HepG2 (cell line): Measurements from ENCODE around the gene FCHO2. TPM values are rescaled to one million over a fixed set of nuclear protein-coding genes. Genes with fewer than 3 reads are reported as not detected.

Source experiments
- ATAC-seq: fragments of 200-7000 bp; cut with Tn5 transposase; 3 replicates; pipeline ENCODE4 v1.9.1; 2020; ENCODE audit warnings: mild to moderate bottlenecking, moderate library complexity
- BruUV-seq: library from RNA; stranded (reverse); fragments of 400-500 nt; replicated peaks from 2 replicates; lab custom pipeline; 2021; lab: Mats Ljungman, UMichigan
- CTCF ChIA-PET: fragments of 300-600 bp; formaldehyde crosslinking; extraction: SDS; loops from one replicate; lab custom pipeline; 2021; ENCODE audit warnings: low total read pairs, inconsistent platforms, low intra/inter-chr PET ratio; lab: Yijun Ruan, JAX
- POLR2A ChIA-PET: fragments of 350-600 bp; sonication (Branson Sonifier 250); formaldehyde crosslinking; loops from one replicate; lab custom pipeline; 2020; ENCODE audit warnings: antibody characterized with exemption, inconsistent platforms; lab: Yijun Ruan, JAX
- DNase-seq: peaks from one replicate; pipeline ENCODE4 v3.0.0-alpha.2; 2015; ENCODE audit warnings: low spot score
- FAIRE-seq: peaks from 3 replicates; lab custom pipeline; 2011; peaks lifted over from hg19 to GRCh38; lab: Jason Lieb, UNC
- H2AFZ ChIP-seq: one replicate; pipeline ENCODE4 v1.6.1; 2011; ENCODE audit warnings: low read length, inconsistent platforms
- H3K27ac ChIP-seq: fragments of 300-600 bp; 3 replicates; pipeline ENCODE4 v1.8.0; 2011; ENCODE audit warnings: mixed run types, mild to moderate bottlenecking, mixed read lengths, low read length, inconsistent platforms; ENCODE audit not compliant: insufficient read depth; ENCODE audit errors: extremely low read length
- H3K27me3 ChIP-seq, 2 experiments: fragments of 200-600 bp in 1 of 2; 2 replicates in 1 of 2; 3 replicates in 1 of 2; pipeline versions ENCODE4 v1.6.0 to v1.8.0; 2011; ENCODE audit warnings: low read length in 2 of 2, mild to moderate bottlenecking in 2 of 2, moderate library complexity in 2 of 2, inconsistent platforms in 1 of 2; ENCODE audit not compliant: insufficient read depth in 2 of 2, control insufficient read depth in 1 of 2
- H3K36me3 ChIP-seq, 2 experiments: fragments of 200-600 bp in 1 of 2; replicated peaks in 1 of 2; 2 replicates in 1 of 2; 3 replicates in 1 of 2; pipeline versions ENCODE4 v1.5.1 to v1.8.0; 2011; ENCODE audit warnings: low read length in 2 of 2, inconsistent platforms in 1 of 2; ENCODE audit not compliant: insufficient read depth in 2 of 2, control insufficient read depth in 1 of 2
- H3K4me1 ChIP-seq: 2 replicates; pipeline ENCODE4 v1.5.1; 2012; ENCODE audit warnings: low read length, inconsistent platforms; ENCODE audit not compliant: insufficient read depth
- H3K4me2 ChIP-seq: 2 replicates; pipeline ENCODE4 v1.6.0; 2011; ENCODE audit warnings: low read depth, low read length, inconsistent platforms
- H3K4me3 ChIP-seq, 3 experiments: fragments of 200-600 bp in 1 of 3; sonication (generic), shearing (Covaris generic) in 1 of 3; replicated peaks in 1 of 3; 2 replicates each; pipeline ENCODE4 v1.5.1; 2011 to 2016; ENCODE audit warnings: low read length in 3 of 3, inconsistent platforms in 2 of 3, low read depth in 2 of 3, mild to moderate bottlenecking in 2 of 3, control low read depth in 1 of 3, mixed read lengths in 1 of 3; ENCODE audit not compliant: insufficient read depth in 1 of 3
- H3K79me2 ChIP-seq: one replicate; pipeline ENCODE4 v1.6.1; 2011; ENCODE audit warnings: low read length, inconsistent platforms; ENCODE audit not compliant: insufficient read depth
- H3K9ac ChIP-seq: 2 replicates; pipeline ENCODE4 v1.6.0; 2011; ENCODE audit warnings: mild to moderate bottlenecking, low read depth, low read length, inconsistent platforms; ENCODE audit not compliant: insufficient read depth
- H3K9me3 ChIP-seq: 2 replicates; pipeline ENCODE4 v1.5.1; 2012; ENCODE audit warnings: mild to moderate bottlenecking, low read length
- H4K20me1 ChIP-seq: 2 replicates; pipeline ENCODE4 v1.6.0; 2011; ENCODE audit warnings: inconsistent platforms, mild to moderate bottlenecking, low read length, moderate library complexity; ENCODE audit not compliant: insufficient read depth
- AGO1 ChIP-seq: fragments of 200-400 bp; formaldehyde crosslinking; IDR thresholded peaks from 2 replicates; pipeline ENCODE4 v1.6.1; 2017; ENCODE audit warnings: mild to moderate bottlenecking, low read depth, low read length, moderate library complexity; ENCODE audit not compliant: poor library complexity, severe bottlenecking
- ARNT2 ChIP-seq: sonication (generic); formaldehyde crosslinking; IDR thresholded peaks from 2 replicates; pipeline ENCODE4 v1.8.0; 2022; ENCODE audit warnings: mild to moderate bottlenecking, low read depth, missing genetic modification reagents, moderate library complexity
- ATF5 ChIP-seq: sonication (generic); formaldehyde crosslinking; IDR thresholded peaks from 2 replicates; pipeline ENCODE4 v1.4.0; 2020; ENCODE audit warnings: mild to moderate bottlenecking, low read depth, missing genetic modification reagents
- FIP1L1 ChIP-seq: fragments of 200-400 bp; formaldehyde crosslinking; IDR thresholded peaks from 2 replicates; pipeline ENCODE4 v1.6.1; 2018; ENCODE audit warnings: low read depth, mild to moderate bottlenecking, low read length, moderate library complexity, borderline replicate concordance; ENCODE audit not compliant: insufficient read depth
- GFI1 ChIP-seq: sonication (generic); formaldehyde crosslinking; IDR thresholded peaks from 2 replicates; pipeline ENCODE4 v1.5.0; 2020; ENCODE audit warnings: missing genetic modification reagents, mild to moderate bottlenecking, borderline replicate concordance
- HNRNPUL1 ChIP-seq: fragments of 200-400 bp; formaldehyde crosslinking; IDR thresholded peaks from 2 replicates; pipeline ENCODE4 v1.6.1; 2017; ENCODE audit warnings: low read depth, mild to moderate bottlenecking, low read length, moderate library complexity
- MATR3 ChIP-seq: sonication (generic); formaldehyde crosslinking; IDR thresholded peaks from 2 replicates; pipeline ENCODE4 v1.4.0; 2020; ENCODE audit warnings: missing genetic modification reagents
- RFX1 ChIP-seq: fragments of 450-650 bp; IDR thresholded peaks from 2 replicates; pipeline ENCODE4 v1.6.1; 2017
- RNF2 ChIP-seq: fragments of 450-650 bp; conservative IDR thresholded peaks from 2 replicates; pipeline ENCODE4 v1.6.1; 2016; ENCODE audit warnings: low read depth
- SPEN ChIP-seq: sonication (generic); formaldehyde crosslinking; IDR thresholded peaks from 2 replicates; pipeline ENCODE4 v1.5.1; 2020; ENCODE audit warnings: low read depth, mild to moderate bottlenecking, missing genetic modification reagents
- TCF12 ChIP-seq, 2 experiments: fragments of 450-650 bp in 1 of 2; sonication (generic) in 1 of 2; formaldehyde crosslinking in 1 of 2; IDR thresholded peaks; 2 replicates each; pipeline versions ENCODE4 v1.6.1 to v1.8.0; 2017 to 2022; ENCODE audit warnings: antibody characterized with exemption in 1 of 2, mild to moderate bottlenecking in 1 of 2, missing genetic modification reagents in 1 of 2, moderate library complexity in 1 of 2
- ZNF101 ChIP-seq: sonication (generic); formaldehyde crosslinking; IDR thresholded peaks from 2 replicates; pipeline ENCODE4 v1.4.0; 2020; ENCODE audit warnings: mild to moderate bottlenecking, low read depth, missing genetic modification reagents, borderline replicate concordance
- ZNF251 ChIP-seq: sonication (generic); formaldehyde crosslinking; IDR thresholded peaks from 2 replicates; pipeline ENCODE4 v1.9.0; 2021; ENCODE audit warnings: mild to moderate bottlenecking, missing genetic modification reagents
- ZNF331 ChIP-seq: sonication (generic); formaldehyde crosslinking; IDR thresholded peaks from 2 replicates; pipeline ENCODE4 v1.4.0; 2020; ENCODE audit warnings: missing genetic modification reagents
- ZNF672 ChIP-seq: sonication (generic); formaldehyde crosslinking; IDR thresholded peaks from 2 replicates; pipeline ENCODE4 v1.8.1; 2022; ENCODE audit warnings: missing genetic modification reagents
- ZNF75D ChIP-seq: sonication (generic); formaldehyde crosslinking; IDR thresholded peaks from 2 replicates; pipeline ENCODE4 v1.8.1; 2023; ENCODE audit warnings: missing genetic modification reagents, mild to moderate bottlenecking, borderline replicate concordance
- WGBS: methylation state at CpG from one replicate; pipeline ENCODE4 v1.1.6; 2017; ENCODE audit warnings: low lambda C conversion rate; 5-methylcytosine and 5-hydroxymethylcytosine counted together
- in situ Hi-C: cut with HindIII; loops from 2 replicates; pipeline ENCODE4 v1.10.0; 2017; ENCODE audit warnings: low pct_unique_long_range_greater_than_20kb; ENCODE audit not compliant: extremely low pct_ligation_motif_present
- intact Hi-C: fragments of 100-400 bp; cut with micrococcal nuclease; formaldehyde crosslinking; loops from one replicate; pipeline ENCODE4 v1.10.0; 2022; ENCODE audit not compliant: unreplicated experiment
- polyA plus RNA-seq, 8 experiments: library from polyadenylated mRNA; depleted of rRNA in 3 of 8; stranded (reverse) in 7 of 8; unstranded in 1 of 8; fragments of >200 nt; fragmentation: Illumina TruSeq in 4 of 8; extraction: Trizol in 4 of 8; gene quantifications; 2 replicates each; pipeline versions ENCODE4 v1.2.1 to v1.2.3, GENCODE V29; 2011 to 2016; ENCODE audit warnings: low read depth in 4 of 8, missing spikeins in 1 of 8, mixed read lengths in 1 of 8; ENCODE audit not compliant: insufficient read depth in 1 of 8
- total RNA-seq, 5 experiments: library from RNA; depleted of rRNA; stranded (reverse); fragments of >200 nt; fragmentation: Illumina TruSeq; extraction: Trizol; gene quantifications; 2 replicates each; pipeline ENCODE4 v1.2.3, GENCODE V29; 2016; ENCODE audit warnings: low read depth in 1 of 5
- TF ChIP-seq, protein P1 (sequence below): sonication (generic); formaldehyde crosslinking; IDR thresholded peaks from 2 replicates; pipeline ENCODE4 v1.4.0; 2020; ENCODE audit warnings: missing genetic modification reagents, borderline replicate concordance
- TF ChIP-seq, protein P2 (sequence below): sonication (generic); formaldehyde crosslinking; IDR thresholded peaks from 2 replicates; pipeline ENCODE4 v1.4.0; 2020; ENCODE audit warnings: missing genetic modification reagents; ENCODE audit errors: not compliant biosample characterization

Gene FCHO2
- total and polyA plus RNA-seq, 2 of the 13 experiments (the other 11 are each of a cell fraction or from before 2014, with no cell fraction given) = 11.6 to 17.3 TPM

GRCh38 chr5:73129143-73129542 is 173.3 kb downstream of the FCHO2 start:
- CTCF ChIA-PET = no interaction called here
- TF ChIP-seq RNF2 (no peak), ZNF101 (CRISPR knock-in tag) (no peak), ZNF331 (CRISPR knock-in tag) (no peak), RFX1 (no peak), ZNF251 (CRISPR knock-in tag) (no peak), ARNT2 (CRISPR knock-in tag) (no peak), AGO1 (no peak), SPEN (CRISPR knock-in tag) (no peak), MATR3 (CRISPR knock-in tag) (no peak), FIP1L1 (no peak), ZNF672 (CRISPR knock-in tag) (no peak), GFI1 (CRISPR knock-in tag) (no peak), TCF12 (IDR thresholded peaks at IDR 0.05) (no peak), TCF12 (CRISPR knock-in tag; IDR thresholded peaks at IDR 0.05) (no peak), ATF5 (CRISPR knock-in tag) (no peak), HNRNPUL1 (no peak), ZNF75D (CRISPR knock-in tag) (no peak)
- TF ChIP-seq, protein P1, sequence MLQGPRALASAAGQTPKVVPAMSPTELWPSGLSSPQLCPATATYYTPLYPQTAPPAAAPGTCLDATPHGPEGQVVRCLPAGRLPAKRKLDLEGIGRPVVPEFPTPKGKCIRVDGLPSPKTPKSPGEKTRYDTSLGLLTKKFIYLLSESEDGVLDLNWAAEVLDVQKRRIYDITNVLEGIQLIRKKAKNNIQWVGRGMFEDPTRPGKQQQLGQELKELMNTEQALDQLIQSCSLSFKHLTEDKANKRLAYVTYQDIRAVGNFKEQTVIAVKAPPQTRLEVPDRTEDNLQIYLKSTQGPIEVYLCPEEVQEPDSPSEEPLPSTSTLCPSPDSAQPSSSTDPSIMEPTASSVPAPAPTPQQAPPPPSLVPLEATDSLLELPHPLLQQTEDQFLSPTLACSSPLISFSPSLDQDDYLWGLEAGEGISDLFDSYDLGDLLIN (CRISPR knock-in tag) = no peak
- TF ChIP-seq, protein P2, sequence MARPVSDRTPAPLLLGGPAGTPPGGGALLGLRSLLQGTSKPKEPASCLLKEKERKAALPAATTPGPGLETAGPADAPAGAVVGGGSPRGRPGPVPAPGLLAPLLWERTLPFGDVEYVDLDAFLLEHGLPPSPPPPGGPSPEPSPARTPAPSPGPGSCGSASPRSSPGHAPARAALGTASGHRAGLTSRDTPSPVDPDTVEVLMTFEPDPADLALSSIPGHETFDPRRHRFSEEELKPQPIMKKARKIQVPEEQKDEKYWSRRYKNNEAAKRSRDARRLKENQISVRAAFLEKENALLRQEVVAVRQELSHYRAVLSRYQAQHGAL (CRISPR knock-in tag) = no peak
- WGBS = 10% methylated on average over 5 of the region's 5 CpGs

More at GRCh38 chr5:73129143-73129542, 173.3 kb downstream of the FCHO2 start:
- ATAC-seq = no peak
- no peak for FAIRE-seq
- intact Hi-C loops (no loop called here), in situ Hi-C loops (no loop called here)
- H3K4me1 ChIP-seq = no peaks in the 10 kb centered on the region
- H3K36me3 ChIP-seq = no peaks in the 10 kb centered on the region
- POLR2A ChIA-PET = no interaction called here
- H3K4me3 ChIP-seq = no peak overlapping the region; a peak in 1 of 6 replicates
- H3K27ac ChIP-seq = no peak overlapping the region
- H3K9ac ChIP-seq = no peak overlapping the region
- no TSS peak for BruUV-seq
- no peak for DNase-seq
- H4K20me1 ChIP-seq = no peaks in the 10 kb centered on the region
- H3K79me2 ChIP-seq = no peaks in the 10 kb centered on the region
- peaks cover 2 to 36% of the 10 kb centered on the region in 2 experiments for H3K27me3 ChIP-seq
- peak overlapping the region; percentile 32; the same call in 1 of the 2 replicates for H3K4me2 ChIP-seq
- no peak overlapping the region for H2AFZ ChIP-seq
- no peaks in the 10 kb centered on the region for H3K9me3 ChIP-seq
